ENCODE data around the gene NOL4L. TPM values are rescaled to one million over a fixed set of nuclear protein-coding genes. Genes with fewer than 3 reads are reported as not detected.

NOL4L gene, protein sequence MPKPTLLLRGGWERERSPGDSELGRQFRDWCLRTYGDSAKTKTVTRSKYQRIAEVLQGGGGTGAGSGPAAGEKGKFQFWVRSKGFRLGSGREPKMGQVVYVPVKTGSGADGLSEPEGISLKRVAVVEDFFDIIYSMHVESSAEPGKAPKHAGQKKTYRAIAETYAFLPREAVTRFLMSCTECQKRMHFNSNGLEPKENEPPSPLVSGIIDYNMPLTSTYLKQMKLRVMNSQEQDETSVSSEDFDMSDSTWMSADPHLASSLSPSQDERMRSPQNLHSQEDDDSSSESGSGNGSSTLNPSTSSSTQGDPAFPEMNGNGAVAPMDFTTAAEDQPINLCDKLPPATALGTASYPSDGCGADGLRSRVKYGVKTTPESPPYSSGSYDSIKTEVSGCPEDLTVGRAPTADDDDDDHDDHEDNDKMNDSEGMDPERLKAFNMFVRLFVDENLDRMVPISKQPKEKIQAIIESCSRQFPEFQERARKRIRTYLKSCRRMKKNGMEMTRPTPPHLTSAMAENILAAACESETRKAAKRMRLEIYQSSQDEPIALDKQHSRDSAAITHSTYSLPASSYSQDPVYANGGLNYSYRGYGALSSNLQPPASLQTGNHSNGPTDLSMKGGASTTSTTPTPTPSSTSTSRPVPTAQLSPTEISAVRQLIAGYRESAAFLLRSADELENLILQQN
- 12.7 TPM for polyA plus RNA-seq (2012; ENCODE audit: low read depth, missing spikeins)

DNA sequence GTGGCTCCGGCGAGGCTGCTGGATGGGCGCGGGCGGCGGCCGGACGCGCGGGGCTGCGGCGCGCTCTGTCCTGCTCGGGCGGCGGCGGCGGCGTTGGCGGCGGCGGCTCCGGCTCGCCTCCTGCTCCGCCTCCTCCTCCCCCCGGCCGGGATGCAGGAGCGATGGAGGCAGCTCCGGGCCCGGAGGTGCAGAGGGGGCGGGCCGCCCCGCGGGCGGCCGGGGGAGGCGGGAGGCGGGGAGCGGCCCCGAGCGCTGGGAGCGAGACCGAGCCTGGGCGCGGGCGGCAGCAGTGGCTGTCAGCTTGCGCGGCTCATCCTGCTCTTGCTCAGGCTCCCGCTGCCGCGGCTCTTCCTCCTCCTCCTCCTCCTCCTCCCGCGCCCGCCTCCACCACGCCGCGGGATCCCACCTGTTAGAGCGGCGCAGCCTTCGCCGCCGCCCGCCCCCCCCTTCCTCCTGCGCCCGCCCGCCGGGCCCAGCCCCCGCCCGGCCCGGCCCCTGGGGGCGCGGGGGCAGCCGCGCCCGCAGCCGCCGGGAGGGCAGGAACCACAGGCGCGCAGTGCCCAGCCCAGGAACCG is at the start of gene NOL4L:
TSS of gene NOL4L (minus strand) at position 323 of the 575 bp plus-strand sequence. CDS start 443 bp downstream, outside the sequence.
- no peak for DNase-seq (ENCODE audit: insufficient read length, low spot score)
- no peak for FAIRE-seq
- TF ChIP-seq POLR2A (IDR thresholded peaks at IDR 0.05; ENCODE audit: low read depth, low read length) (no peak), SPI1 (IDR thresholded peaks at IDR 0.05; ENCODE audit: low read depth, low read length) (no peak), POU2F2 (IDR thresholded peaks at IDR 0.05; ENCODE audit: low read depth, low read length) (no peak), TAF1 (IDR thresholded peaks at IDR 0.05; ENCODE audit: low read depth, low read length) (no peak), PAX5 (IDR thresholded peaks at IDR 0.05; ENCODE audit: insufficient read depth, low read length, severe bottlenecking) (no peak), POLR2AphosphoS5 (IDR thresholded peaks at IDR 0.05; ENCODE audit: low read depth, low read length) (no peak)

DNA sequence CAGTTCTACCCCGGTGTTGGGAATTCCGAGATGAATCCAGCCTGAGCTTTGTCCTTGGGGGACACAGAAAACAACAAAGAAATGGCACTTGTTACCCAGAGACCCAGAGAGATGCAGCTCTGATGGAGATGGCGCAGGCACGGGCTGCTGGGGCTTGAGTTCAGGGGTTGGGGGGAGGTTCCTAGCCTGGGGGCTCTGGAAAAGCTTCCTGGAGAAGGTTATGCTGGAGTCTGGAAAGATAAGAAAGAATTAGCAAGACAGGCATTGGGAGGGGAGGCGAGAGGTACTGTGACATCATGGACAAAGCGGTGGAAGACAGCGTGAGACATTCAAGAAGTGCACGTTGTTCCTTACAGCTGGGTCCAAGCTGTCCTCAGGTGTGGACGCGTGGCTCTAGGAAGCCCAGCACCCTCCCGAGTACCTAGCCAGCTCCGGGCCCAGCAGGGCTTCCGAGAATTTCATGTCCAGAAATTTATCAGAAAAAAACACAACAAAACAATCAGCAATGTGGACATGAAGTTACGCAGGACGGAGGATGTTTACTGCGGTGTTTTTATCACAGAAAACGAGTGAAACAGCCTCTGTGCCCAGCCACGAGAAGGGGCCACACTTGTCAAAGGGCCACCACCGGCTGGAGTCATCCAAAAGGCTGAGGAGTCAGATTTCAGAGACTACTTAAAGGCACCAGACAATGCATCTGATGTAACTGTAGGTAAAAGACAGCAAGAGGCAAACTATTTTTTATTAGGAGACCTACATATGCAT is 49.1 kb upstream of the NOL4L start:
- DNase-seq (ENCODE audit: insufficient read length, low spot score) (no peak), FAIRE-seq (no peak)
- TF ChIP-seq POLR2A (IDR thresholded peaks at IDR 0.05; ENCODE audit: low read depth, low read length) (no peak), TAF1 (IDR thresholded peaks at IDR 0.05; ENCODE audit: low read depth, low read length) (no peak), SPI1 (IDR thresholded peaks at IDR 0.05; ENCODE audit: low read depth, low read length) (no peak), POU2F2 (IDR thresholded peaks at IDR 0.05; ENCODE audit: low read depth, low read length) (no peak), POLR2AphosphoS5 (IDR thresholded peaks at IDR 0.05; ENCODE audit: low read depth, low read length) (no peak), PAX5 (IDR thresholded peaks at IDR 0.05; ENCODE audit: insufficient read depth, low read length, severe bottlenecking) (no peak)

DNA sequence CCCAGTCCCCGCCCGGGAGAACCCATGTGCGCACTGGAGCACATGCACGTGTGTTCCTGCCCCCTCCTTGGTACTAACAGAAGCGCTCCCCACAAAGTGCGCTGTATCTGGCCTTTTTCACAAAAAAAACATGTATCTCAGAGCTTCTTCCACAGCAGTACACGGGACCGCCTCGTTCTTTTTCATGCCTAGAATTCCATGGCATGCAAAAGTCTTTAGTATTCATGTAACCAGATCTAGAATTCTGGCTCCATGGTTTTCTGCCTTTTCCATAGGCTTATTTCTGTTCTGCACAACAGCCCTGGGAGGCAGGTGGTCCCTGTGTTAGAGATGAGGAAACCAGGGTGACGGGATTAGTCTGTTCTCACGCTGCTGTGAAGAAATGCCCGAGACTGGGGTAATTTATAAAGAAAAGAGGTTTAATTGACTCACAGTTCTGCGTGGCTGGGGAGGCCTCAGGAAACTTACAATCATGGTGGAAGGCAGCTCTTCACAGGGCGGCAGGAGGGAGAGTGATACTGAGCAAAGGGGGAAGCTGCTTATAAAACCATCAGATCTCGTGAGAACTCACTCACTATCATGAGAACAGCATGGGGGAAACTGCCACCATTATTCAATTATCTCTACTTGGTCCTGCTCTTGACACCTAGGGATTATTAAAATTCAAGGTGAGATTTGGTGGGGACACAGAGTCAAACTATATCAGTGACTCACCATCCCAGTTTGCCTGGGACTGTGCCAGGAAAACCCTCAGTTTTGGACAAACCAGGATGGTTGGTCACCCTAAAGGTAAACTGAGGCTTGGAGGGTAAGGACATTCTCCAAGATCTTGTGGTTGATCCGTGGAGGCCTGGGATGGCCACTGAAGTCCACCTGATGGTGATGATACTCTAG is 47.6 kb upstream of the NOL4L start:
- FAIRE-seq (no peak), DNase-seq (ENCODE audit: insufficient read length, low spot score) (no peak)
- no peak for TF ChIP-seq POLR2AphosphoS5 (IDR thresholded peaks at IDR 0.05; ENCODE audit: low read depth, low read length)
- TF ChIP-seq TAF1 (IDR thresholded peaks at IDR 0.05; ENCODE audit: low read depth, low read length), result no peak
- no peak for TF ChIP-seq SPI1 (IDR thresholded peaks at IDR 0.05; ENCODE audit: low read depth, low read length)
- TF ChIP-seq PAX5 (IDR thresholded peaks at IDR 0.05; ENCODE audit: insufficient read depth, low read length, severe bottlenecking), result no peak

DNA sequence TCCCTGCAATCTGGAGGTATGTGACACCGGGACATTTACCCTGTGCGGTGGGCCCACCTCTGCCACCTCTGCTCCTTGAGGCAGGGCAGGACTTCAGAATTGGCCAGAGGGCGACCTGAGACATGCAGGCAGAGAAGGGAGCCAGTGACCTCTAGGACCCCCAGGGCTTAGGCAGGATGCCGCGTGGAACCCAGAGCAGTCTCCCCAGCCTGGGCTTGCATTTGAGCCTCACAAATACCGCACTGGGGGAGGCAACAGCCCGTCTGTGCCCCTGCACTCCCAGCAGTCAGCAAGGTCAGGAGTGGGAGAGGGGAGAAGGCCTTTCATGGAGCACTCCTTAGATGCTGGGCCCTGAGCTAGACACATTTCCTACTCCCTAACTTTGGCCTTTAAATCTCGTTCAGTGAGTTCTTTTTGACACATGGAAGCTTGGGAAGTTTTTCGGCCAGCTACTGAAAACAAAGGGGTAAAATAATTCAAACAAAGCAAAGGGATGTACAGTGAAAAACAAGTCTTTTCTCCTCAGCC is 46.9 kb upstream of the NOL4L start:
- DNase-seq (ENCODE audit: insufficient read length, low spot score) (no peak), FAIRE-seq (no peak)
- TF ChIP-seq PAX5 (IDR thresholded peaks at IDR 0.05; ENCODE audit: insufficient read depth, low read length, severe bottlenecking) (no peak), TAF1 (IDR thresholded peaks at IDR 0.05; ENCODE audit: low read depth, low read length) (no peak), POU2F2 (IDR thresholded peaks at IDR 0.05; ENCODE audit: low read depth, low read length) (no peak), POLR2AphosphoS5 (IDR thresholded peaks at IDR 0.05; ENCODE audit: low read depth, low read length) (no peak), SPI1 (IDR thresholded peaks at IDR 0.05; ENCODE audit: low read depth, low read length) (no peak), POLR2A (IDR thresholded peaks at IDR 0.05; ENCODE audit: low read depth, low read length) (no peak)

DNA sequence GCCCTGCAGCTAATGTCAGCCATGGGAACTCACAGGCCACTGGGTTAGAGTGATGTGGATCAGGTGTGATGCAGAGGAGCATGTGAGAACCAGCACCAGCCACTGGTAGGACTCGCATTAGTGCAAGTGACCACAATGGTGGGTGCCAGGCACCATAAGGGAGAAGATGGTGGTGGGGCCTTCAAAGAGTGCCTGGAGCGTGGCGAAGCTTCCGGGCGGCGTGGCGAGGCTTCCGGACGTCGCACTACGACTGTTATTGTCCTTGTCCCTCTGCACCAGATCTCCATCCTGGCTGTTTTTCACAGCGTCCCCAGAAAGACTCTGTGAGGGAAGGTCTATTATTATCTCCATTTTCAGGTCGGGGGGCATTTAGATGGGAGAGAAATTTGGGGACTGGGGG is 44.7 kb upstream of the NOL4L start:
- no peak for FAIRE-seq
- no peak for TF ChIP-seq TAF1 (IDR thresholded peaks at IDR 0.05; ENCODE audit: low read depth, low read length)
- no peak for TF ChIP-seq SPI1 (IDR thresholded peaks at IDR 0.05; ENCODE audit: low read depth, low read length)
- TF ChIP-seq POLR2AphosphoS5 (IDR thresholded peaks at IDR 0.05; ENCODE audit: low read depth, low read length), result no peak
- no peak for TF ChIP-seq POLR2A (IDR thresholded peaks at IDR 0.05; ENCODE audit: low read depth, low read length)
- TF ChIP-seq POU2F2 (IDR thresholded peaks at IDR 0.05; ENCODE audit: low read depth, low read length), result no peak
- no peak for TF ChIP-seq PAX5 (IDR thresholded peaks at IDR 0.05; ENCODE audit: insufficient read depth, low read length, severe bottlenecking)
- DNase-seq (ENCODE audit: insufficient read length, low spot score), result no peak

DNA sequence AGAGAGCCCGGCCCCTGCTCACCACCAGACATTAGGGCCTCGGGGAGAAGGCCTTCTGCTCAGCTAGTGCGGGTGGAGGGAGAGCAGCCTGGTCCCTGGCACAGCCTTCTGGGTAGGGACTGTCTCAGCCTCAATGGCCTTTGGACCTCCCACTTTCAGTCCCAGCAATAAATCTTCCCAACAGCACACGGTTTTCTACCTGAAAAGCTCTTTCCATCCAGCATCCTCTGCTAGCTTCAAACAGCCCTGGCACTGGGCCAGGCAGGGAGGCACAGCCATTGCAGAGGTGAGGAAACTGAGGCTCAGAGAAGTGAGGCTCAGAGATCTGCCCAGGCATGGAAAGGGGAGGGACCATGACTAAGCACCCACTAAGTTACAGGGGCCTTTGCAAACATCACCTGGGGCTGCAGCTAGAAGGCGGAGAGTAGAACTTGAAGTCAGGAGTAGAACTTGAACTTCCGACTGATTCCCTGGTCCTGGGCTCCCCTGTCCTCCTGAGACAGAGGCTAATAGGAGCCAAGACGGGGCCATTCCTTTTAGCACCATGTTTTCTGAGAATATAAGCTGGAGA is 43.9 kb upstream of the NOL4L start:
- no peak for DNase-seq (ENCODE audit: insufficient read length, low spot score)
- FAIRE-seq, result no peak
- TF ChIP-seq PAX5 (IDR thresholded peaks at IDR 0.05; ENCODE audit: insufficient read depth, low read length, severe bottlenecking) (no peak), SPI1 (IDR thresholded peaks at IDR 0.05; ENCODE audit: low read depth, low read length) (no peak), POU2F2 (IDR thresholded peaks at IDR 0.05; ENCODE audit: low read depth, low read length) (no peak), TAF1 (IDR thresholded peaks at IDR 0.05; ENCODE audit: low read depth, low read length) (no peak), POLR2A (IDR thresholded peaks at IDR 0.05; ENCODE audit: low read depth, low read length) (no peak), POLR2AphosphoS5 (IDR thresholded peaks at IDR 0.05; ENCODE audit: low read depth, low read length) (no peak)

DNA sequence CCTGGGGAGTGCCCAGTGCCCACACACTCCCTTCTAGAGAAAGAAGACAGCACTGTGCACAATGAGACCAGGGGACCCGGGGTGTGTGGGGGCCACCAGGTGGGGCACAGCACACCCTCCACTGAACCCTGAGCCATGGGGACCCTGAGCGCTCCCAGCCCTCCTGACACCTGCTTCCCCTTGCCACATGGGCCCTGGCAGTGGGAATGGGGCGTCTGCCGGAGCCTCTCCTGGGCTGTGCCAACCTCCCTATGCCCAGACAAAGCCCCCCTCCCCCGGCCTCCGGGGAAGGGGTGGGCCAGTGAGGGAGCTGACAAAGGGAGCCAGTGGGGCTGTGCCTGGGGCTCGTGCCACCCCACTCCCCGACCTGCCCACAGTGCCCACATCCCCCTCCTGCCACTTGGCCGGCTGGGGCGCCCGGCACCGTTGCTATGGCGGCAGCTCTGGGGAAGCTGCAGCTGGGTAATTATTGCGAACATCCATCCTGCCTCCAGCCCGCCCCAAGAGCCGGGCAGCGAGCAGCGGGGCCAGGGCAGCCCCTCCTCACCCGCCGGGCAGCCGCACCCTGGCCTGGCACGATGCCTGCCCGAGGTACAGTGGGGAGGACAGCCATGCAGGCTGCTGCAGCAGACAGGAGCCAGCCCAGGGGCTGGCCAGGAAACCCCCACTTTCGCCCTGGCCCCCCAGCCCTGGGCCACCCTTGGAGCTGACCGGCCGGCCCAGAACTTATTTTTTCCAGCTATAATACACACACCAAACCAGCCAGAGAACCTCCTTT is 41.9 kb upstream of the NOL4L start:
- DNase-seq (ENCODE audit: insufficient read length, low spot score) (no peak), FAIRE-seq (peak; percentile 57)
- TF ChIP-seq POLR2AphosphoS5 (IDR thresholded peaks at IDR 0.05; ENCODE audit: low read depth, low read length), result no peak
- TF ChIP-seq POLR2A (IDR thresholded peaks at IDR 0.05; ENCODE audit: low read depth, low read length), result no peak
- no peak for TF ChIP-seq POU2F2 (IDR thresholded peaks at IDR 0.05; ENCODE audit: low read depth, low read length)
- no peak for TF ChIP-seq SPI1 (IDR thresholded peaks at IDR 0.05; ENCODE audit: low read depth, low read length)
- no peak for TF ChIP-seq PAX5 (IDR thresholded peaks at IDR 0.05; ENCODE audit: insufficient read depth, low read length, severe bottlenecking)
- no peak for TF ChIP-seq TAF1 (IDR thresholded peaks at IDR 0.05; ENCODE audit: low read depth, low read length)
